ENCODE data around the gene GZF1.

The GZF1 gene

GRCh38 chr20:23361476-23362391, at the start of gene GZF1:
Gene GZF1 (plus strand): TSS chr20:23362182. CDS start chr20:23364384, 2,202 bp downstream.
- no peak for TF ChIP-seq CTCF (IDR thresholded peaks at IDR 0.05; ENCODE audit: poor library complexity, severe bottlenecking)
- H3K9me3 ChIP-seq (ENCODE audit: severe bottlenecking): no peaks in the 10 kb centered on the region
- peak; percentile 71 for ATAC-seq (ENCODE audit: low read depth)
- H3K4me1 ChIP-seq (ENCODE audit: insufficient read depth, poor library complexity, severe bottlenecking): peaks cover 20% of the 10 kb centered on the region
- H3K4me3 ChIP-seq (ENCODE audit: severe bottlenecking): peak within 1 kb of the TSS; percentile 74
- H3K27me3 ChIP-seq (ENCODE audit: insufficient read depth, poor library complexity, severe bottlenecking): no peaks in the 10 kb centered on the region
- peak; percentile 98 for DNase-seq (ENCODE audit: low spot score)
- H3K36me3 ChIP-seq (ENCODE audit: low read depth): peaks cover 24% of the 10 kb centered on the region
- H3K27ac ChIP-seq (ENCODE audit: poor library complexity, severe bottlenecking): peak within 1 kb of the TSS; percentile 86

GRCh38 chr20:23313271-23313670, 48.7 kb upstream of the GZF1 start:
- ATAC-seq (ENCODE audit: low read depth): no peak
- Histone ChIP-seq H3K4me3 (ENCODE audit: severe bottlenecking) (no peak overlapping the region), H3K27me3 (ENCODE audit: insufficient read depth, poor library complexity, severe bottlenecking) (no peaks in the 10 kb centered on the region), H3K9me3 (ENCODE audit: severe bottlenecking) (no peaks in the 10 kb centered on the region), H3K36me3 (ENCODE audit: low read depth) (no peaks in the 10 kb centered on the region), H3K27ac (ENCODE audit: poor library complexity, severe bottlenecking) (no peak overlapping the region), H3K4me1 (ENCODE audit: insufficient read depth, poor library complexity, severe bottlenecking) (no peaks in the 10 kb centered on the region)
- DNase-seq (ENCODE audit: low spot score): no peak
- TF ChIP-seq CTCF (IDR thresholded peaks at IDR 0.05; ENCODE audit: poor library complexity, severe bottlenecking): no peak

- Histone ChIP-seq H3K27me3 (ENCODE audit: insufficient read depth, poor library complexity, severe bottlenecking) (no peaks in the 10 kb centered on the region), H3K27ac (ENCODE audit: poor library complexity, severe bottlenecking) (no peak overlapping the region), H3K9me3 (ENCODE audit: severe bottlenecking) (no peaks in the 10 kb centered on the region), H3K36me3 (ENCODE audit: low read depth) (no peaks in the 10 kb centered on the region), H3K4me3 (ENCODE audit: severe bottlenecking) (no peak overlapping the region), H3K4me1 (ENCODE audit: insufficient read depth, poor library complexity, severe bottlenecking) (no peaks in the 10 kb centered on the region)
- no peak for TF ChIP-seq CTCF (IDR thresholded peaks at IDR 0.05; ENCODE audit: poor library complexity, severe bottlenecking)
- ATAC-seq (ENCODE audit: low read depth) (no peak), DNase-seq (ENCODE audit: low spot score) (no peak)
Observed at GRCh38 chr20:23314699-23315098, 47.3 kb upstream of the GZF1 start.

GRCh38 chr20:23315099-23315498, 46.9 kb upstream of the GZF1 start:
- DNase-seq (ENCODE audit: low spot score): no peak

More at GRCh38 chr20:23315099-23315498, 46.9 kb upstream of the GZF1 start:
- no peak for ATAC-seq (ENCODE audit: low read depth)
- no peak overlapping the region for H3K4me3 ChIP-seq (ENCODE audit: severe bottlenecking)
- no peaks in the 10 kb centered on the region for H3K36me3 ChIP-seq (ENCODE audit: low read depth)
- no peaks in the 10 kb centered on the region for H3K4me1 ChIP-seq (ENCODE audit: insufficient read depth, poor library complexity, severe bottlenecking)
- TF ChIP-seq CTCF (IDR thresholded peaks at IDR 0.05; ENCODE audit: poor library complexity, severe bottlenecking): no peak
- H3K27me3 ChIP-seq (ENCODE audit: insufficient read depth, poor library complexity, severe bottlenecking): no peaks in the 10 kb centered on the region
- no peak overlapping the region for H3K27ac ChIP-seq (ENCODE audit: poor library complexity, severe bottlenecking)
- no peaks in the 10 kb centered on the region for H3K9me3 ChIP-seq (ENCODE audit: severe bottlenecking)

Data from RWPE2 (cell line).